Astrocyte (in vitro differentiated cells and primary cell): ENCODE data around the gene PTCD2.

ENCODE experiments used
- EZH2 ChIP-seq: IDR thresholded peaks from 2 replicates; pipeline ENCODE4 v1.6.1; 2012; ENCODE audit warnings: mild to moderate bottlenecking, low read length, inconsistent platforms; ENCODE audit not compliant: insufficient read depth
- TF ChIP-seq, protein P1 (sequence below): IDR thresholded peaks from 2 replicates; pipeline ENCODE4 v1.5.1; 2011; ENCODE audit warnings: low read depth, mild to moderate bottlenecking, inconsistent platforms, low read length, moderate library complexity; ENCODE audit not compliant: insufficient read depth

DNA sequence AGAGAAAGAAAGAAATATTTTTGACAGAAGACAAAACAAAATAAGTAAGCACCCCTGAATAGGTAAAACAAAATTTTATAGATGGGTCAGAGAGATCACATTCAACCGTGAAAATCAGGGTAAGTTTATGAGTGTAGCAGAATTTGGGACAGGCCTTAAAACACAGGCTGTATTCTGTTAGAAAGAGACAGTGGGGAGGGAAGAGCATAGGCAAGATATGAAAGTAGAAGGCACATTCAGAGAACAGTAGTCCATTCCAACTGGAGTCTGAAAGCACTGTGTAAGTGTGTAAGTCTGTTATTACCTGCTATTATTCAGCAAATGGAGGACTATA, 38.8 kb upstream of the PTCD2 start:
- TF ChIP-seq, protein P1, sequence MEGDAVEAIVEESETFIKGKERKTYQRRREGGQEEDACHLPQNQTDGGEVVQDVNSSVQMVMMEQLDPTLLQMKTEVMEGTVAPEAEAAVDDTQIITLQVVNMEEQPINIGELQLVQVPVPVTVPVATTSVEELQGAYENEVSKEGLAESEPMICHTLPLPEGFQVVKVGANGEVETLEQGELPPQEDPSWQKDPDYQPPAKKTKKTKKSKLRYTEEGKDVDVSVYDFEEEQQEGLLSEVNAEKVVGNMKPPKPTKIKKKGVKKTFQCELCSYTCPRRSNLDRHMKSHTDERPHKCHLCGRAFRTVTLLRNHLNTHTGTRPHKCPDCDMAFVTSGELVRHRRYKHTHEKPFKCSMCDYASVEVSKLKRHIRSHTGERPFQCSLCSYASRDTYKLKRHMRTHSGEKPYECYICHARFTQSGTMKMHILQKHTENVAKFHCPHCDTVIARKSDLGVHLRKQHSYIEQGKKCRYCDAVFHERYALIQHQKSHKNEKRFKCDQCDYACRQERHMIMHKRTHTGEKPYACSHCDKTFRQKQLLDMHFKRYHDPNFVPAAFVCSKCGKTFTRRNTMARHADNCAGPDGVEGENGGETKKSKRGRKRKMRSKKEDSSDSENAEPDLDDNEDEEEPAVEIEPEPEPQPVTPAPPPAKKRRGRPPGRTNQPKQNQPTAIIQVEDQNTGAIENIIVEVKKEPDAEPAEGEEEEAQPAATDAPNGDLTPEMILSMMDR, result no peak
- no peak for TF ChIP-seq EZH2
